Activated naive CD8-positive, alpha-beta T cell treated with anti-CD3 and anti-CD28 coated beads, Interleukin-2, amount 50 U/mL, for 16 hours (primary cell): ENCODE measurements around the gene RCCD1.
"Not testable (repeated sequence)": the region's sequence is repeated elsewhere in the genome, so short reads cannot be mapped to it uniquely, and the experiment has no call there.

Experiments
- DNase-seq: peaks from one replicate; pipeline ENCODE4 v3.0.0-alpha.2; 2020; ENCODE audit warnings: low read depth, low spot score

Gene RCCD1

GRCh38 chr15:90954712-90955623, at the start of gene RCCD1:
TSS of gene RCCD1 (plus strand) at chr15:90954884. CDS start at chr15:90956735, 1,851 bp downstream.
- DNase-seq: peak; percentile 76

DNA sequence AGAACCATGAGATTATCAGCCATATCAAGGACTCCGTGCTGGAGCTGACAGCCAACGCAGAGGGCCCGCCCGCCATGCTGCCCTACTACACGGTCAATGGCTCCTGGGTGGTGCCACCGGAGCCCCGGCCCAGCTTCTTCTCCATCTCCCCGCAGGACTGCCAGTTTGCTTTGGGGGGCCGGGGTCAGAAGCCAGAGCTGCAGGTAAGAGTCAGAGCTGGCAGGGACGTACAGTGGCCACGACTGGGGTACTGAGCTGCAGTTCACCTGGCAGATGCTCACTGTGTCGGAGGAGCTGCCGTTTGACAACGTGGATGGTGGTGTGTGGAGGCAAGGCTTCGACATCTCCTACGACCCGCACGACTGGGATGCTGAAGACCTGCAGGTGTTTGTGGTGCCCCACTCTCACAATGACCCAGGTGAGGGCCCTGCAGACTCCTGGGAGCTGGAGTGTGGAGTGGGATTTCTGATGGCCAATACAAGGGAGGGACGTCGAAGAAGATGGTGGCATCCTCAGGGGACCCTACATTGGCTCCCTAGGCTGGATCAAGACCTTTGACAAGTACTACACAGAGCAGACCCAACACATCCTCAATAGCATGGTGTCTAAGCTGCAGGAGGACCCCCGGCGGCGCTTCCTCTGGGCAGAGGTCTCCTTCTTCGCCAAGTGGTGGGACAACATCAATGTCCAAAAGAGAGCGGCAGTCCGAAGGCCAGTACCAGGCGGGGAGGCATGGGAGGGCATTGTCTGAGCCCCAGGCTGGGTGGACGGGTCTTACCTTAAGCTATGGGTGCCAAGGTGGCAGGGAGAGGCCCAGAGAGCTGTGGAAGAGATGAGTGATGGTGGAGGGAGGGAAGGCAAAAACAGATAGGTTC, 49.1 kb upstream of the RCCD1 start:
- no peak for DNase-seq

GRCh38 chr15:90906181-90906849, 48.4 kb upstream of the RCCD1 start:
- no peak for DNase-seq

GRCh38 chr15:90907051-90907660, 47.5 kb upstream of the RCCD1 start:
- no peak for DNase-seq

DNA sequence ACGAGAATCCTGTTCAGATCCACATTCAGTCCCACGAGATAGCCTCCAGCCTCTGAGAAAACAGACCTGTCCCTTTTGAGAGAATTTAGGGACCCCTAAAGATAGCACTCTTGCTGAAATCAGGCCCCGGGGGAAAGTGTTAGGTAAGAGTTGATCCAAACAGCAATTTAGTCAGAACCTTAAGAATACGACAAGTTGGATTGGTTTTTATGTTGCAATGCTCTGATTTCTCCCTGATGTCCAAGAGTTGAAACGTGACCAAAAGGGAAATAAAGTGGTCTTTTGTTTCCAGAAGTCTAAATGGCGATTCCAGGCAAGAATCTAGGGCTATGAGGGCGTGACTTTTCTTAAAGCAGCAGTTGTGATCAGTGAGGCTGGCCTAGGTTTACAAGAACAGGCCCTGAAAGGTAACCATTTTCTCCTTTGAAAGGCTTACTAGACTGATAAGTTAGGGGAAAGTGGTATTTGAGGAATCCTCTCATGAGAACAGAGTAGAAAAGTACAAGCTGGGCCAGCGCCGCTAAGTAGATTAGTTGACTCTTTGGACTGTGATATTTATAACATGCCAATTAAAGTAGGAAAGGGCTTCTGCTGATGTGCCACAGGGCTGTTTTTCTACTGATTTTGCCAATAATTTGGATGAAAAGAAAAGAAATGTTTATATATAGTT, 46.7 kb upstream of the RCCD1 start:
- no peak for DNase-seq

GRCh38 chr15:90909449-90909848, 45.2 kb upstream of the RCCD1 start:
- not testable (repeated sequence) for DNase-seq

DNA sequence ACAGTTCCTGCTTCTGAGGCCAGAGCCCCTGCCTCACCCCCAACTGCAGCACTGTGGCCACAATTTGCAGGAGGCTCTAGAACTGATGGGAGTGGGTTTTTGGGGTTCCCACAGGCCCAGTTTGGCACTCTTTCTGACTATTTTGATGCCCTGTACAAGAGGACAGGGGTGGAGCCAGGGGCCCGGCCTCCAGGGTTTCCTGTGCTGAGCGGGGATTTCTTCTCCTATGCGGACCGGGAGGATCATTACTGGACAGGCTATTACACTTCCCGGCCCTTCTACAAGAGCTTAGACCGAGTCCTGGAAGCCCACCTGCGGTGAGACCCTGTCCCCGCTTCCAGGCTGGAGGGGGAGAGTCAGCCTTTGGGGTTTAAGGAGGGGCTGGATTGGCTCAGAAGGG, 44.7 kb upstream of the RCCD1 start:
- DNase-seq: no peak

DNA sequence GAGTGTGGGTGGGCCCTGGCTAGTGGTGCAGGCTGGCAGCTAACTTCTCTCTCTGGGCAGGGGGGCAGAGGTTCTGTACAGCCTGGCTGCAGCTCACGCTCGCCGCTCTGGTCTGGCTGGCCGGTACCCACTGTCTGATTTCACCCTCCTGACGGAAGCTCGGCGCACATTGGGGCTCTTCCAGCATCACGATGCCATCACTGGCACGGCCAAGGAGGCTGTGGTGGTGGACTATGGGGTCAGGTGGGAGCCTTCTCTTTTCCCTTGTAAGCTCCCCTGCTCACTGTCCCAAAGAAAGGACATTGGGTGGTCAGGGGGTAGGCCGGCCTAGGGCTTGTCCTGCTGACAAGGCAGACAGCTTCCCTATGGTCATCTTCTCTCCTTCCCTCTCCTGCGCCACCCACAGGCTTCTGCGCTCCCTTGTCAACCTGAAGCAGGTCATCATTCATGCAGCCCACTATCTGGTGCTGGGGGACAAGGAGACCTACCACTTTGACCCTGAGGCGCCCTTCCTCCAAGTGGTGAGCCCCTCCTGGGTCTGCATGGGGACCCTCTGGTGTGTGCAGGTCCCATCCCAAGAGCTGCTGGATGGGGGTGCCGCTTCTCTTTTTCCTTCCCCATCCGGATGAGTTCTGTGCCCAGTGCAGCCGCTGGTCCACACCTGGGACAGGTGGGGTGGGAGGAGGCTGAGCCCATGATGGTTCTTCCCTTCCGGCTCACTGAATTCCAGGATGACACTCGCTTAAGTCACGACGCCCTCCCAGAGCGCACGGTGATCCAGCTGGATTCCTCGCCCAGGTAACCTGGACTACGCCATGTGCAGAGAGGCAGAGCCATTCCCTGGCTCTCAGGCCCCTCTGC, 44.0 kb upstream of the RCCD1 start:
- DNase-seq: no peak

GRCh38 chr15:90911302-90911623, 43.4 kb upstream of the RCCD1 start:
- no peak for DNase-seq

- DNase-seq: no peak
Measured at GRCh38 chr15:90911906-90912769, 42.5 kb upstream of the RCCD1 start.

DNA sequence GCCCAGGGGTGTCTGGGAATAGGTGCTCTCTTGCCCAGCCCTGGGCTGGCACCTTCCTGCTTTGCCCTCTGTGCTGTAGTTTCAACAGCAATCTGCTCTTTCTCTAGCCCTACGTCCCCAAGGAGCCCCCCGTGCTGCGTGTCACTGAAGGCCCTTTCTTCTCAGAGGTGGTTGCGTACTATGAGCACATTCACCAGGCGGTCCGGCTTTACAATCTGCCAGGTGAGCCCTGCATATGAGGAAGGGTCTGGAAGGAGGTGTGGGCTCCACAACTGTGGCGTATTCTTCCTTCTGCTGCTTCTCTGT, 42.0 kb upstream of the RCCD1 start:
- DNase-seq: no peak

DNA sequence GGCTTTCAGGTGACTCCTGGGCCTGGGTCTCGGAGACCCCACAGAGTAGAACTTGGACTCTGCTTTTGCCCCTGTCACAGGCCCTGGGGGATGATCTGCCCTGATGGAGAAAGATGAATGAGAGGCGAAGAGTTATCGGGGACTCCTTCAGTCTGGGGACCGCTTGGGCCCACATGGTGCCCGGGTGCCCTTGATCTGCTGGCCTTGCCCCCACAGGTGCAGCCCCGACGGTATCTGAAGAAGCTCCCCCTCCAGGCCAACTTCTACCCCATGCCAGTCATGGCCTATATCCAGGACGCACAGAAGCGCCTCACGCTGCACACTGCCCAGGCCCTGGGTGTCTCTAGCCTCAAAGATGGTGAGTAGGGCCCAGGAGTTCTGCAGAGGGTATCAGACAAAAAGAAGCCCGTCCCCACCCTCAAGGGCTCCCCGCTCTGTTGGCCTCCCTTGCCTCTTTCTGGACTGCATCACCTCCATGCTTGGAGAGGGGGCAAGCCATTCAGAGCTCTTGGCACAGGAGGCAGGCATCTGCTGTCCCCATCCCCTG, 41.2 kb upstream of the RCCD1 start:
- DNase-seq: no peak

DNA sequence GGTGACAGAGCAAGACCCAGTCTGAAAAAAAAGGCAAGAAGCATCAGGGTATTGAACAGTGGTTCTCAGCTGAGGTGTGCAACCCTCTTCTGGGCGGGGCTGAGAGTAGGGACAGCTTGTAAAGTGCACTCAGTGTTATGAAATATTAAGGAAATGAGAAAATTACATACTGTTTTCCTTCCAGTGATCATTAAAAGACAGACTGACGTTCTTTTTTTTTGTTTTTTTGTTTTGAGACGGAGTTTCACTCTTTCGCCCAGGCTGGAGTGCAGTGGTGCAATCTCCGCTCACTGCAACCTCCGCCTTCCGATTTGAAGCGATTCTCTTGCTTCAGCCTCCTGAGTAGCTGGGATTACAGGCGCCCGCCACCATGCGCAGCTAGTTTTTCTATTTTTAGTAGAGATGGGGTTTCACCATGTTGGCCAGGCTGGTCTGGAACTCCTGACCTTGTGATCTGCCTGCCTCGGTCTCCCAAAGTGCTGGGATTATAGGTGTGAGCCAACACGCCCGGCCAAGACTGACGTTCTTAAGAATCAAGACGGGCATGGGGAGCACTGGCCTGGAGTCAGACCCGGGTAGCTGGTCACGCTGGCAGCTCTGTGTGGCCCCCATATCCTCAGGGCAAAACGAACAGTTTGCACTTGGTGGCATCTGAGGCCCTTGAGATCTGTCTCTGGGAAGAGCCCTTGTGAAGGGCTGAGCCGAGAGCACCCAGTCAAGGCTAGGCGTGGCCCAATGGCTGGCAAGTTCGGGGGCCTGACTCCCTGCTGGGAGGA, 40.2 kb upstream of the RCCD1 start:
- no peak for DNase-seq

GRCh38 chr15:90915216-90915807, 39.4 kb upstream of the RCCD1 start:
- no peak for DNase-seq

- DNase-seq: no peak
Measured at GRCh38 chr15:90915808-90916440, 38.8 kb upstream of the RCCD1 start.

DNA sequence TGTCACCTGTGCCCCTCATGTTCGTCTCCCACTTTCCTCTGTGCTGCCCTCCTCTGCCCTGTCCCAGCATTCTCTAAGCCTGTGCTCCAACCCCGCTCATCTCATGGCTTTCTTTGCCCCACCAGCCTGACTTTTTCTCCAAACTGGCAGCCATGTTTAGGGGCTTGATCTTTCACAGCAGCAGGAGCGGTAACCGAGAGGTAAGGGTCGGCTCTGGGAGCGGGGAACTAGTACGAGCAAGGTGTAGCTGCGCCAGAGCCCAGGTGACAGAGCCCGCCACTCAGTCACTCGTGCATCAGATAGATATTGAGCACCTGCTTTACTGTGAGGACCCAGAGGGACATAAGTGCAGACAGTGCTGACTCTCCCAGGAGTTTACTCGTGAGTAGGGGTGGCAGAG, 38.2 kb upstream of the RCCD1 start:
- no peak for DNase-seq

GRCh38 chr15:90917569-90917968, 37.1 kb upstream of the RCCD1 start:
- DNase-seq: no peak
